GM12892 (cell line): ENCODE measurements around the gene PPID.

Experiments used
- POLR2A ChIP-seq: IDR thresholded peaks from 2 replicates; pipeline ENCODE4 v1.6.1; 2011; ENCODE audit warnings: low read depth, low read length, control low read depth
- POLR2AphosphoS5 ChIP-seq: IDR thresholded peaks from 2 replicates; pipeline ENCODE4 v1.6.1; 2011; ENCODE audit warnings: low read depth, low read length, control low read depth
- TAF1 ChIP-seq: IDR thresholded peaks from 2 replicates; pipeline ENCODE4 v1.6.1; 2011; ENCODE audit warnings: low read depth, mild to moderate bottlenecking, control low read depth, low read length, borderline replicate concordance

GRCh38 chr4:158750379-158750778 lies 27.2 kb upstream of the PPID start:
- no peak for TF ChIP-seq POLR2AphosphoS5
- TF ChIP-seq TAF1: no peak
- TF ChIP-seq POLR2A: no peak
